NCI-H2081 (cell line): ENCODE measurements around the gene TEAD1.

Source experiments
- DNase-seq, 2 experiments: peaks; one replicate each; lab custom pipeline; 2025; lab: John Stamatoyannopoulos, UW

Gene TEAD1

GRCh38 chr11:12707500-12707880 lies 33.3 kb downstream of the TEAD1 start:
- DNase-seq, result peak; percentile 6 to 54

GRCh38 chr11:12711496-12711895 lies 37.3 kb downstream of the TEAD1 start:
- DNase-seq, result no peak

- DNase-seq, result no peak
Observed at GRCh38 chr11:12712132-12712531, 37.9 kb downstream of the TEAD1 start.

- no peak for DNase-seq
Observed at GRCh38 chr11:12715131-12715530, 40.9 kb downstream of the TEAD1 start.

GRCh38 chr11:12715941-12716340 lies 41.7 kb downstream of the TEAD1 start:
- no peak for DNase-seq

- DNase-seq, result no peak
Observed at GRCh38 chr11:12716816-12717215, 42.6 kb downstream of the TEAD1 start.

- no peak for DNase-seq
Observed at GRCh38 chr11:12717851-12718291, 43.6 kb downstream of the TEAD1 start.

- DNase-seq, result no peak
Observed at GRCh38 chr11:12719221-12719620, 45.0 kb downstream of the TEAD1 start.

- DNase-seq, result peak in 1 of 2 experiments; percentile 59
Observed at GRCh38 chr11:12721816-12722604, 47.8 kb downstream of the TEAD1 start.

- DNase-seq, result no peak
Observed at GRCh38 chr11:12723421-12724300, 49.4 kb downstream of the TEAD1 start.

GRCh38 chr11:12724301-12725054 lies 50.3 kb downstream of the TEAD1 start:
- DNase-seq, result peak; percentile 89 to 95

- no peak for DNase-seq
Observed at GRCh38 chr11:12725055-12725862, 51.0 kb downstream of the TEAD1 start.

- no peak for DNase-seq
Observed at GRCh38 chr11:12725863-12726682, 51.9 kb downstream of the TEAD1 start.

GRCh38 chr11:12727563-12728211 lies 53.5 kb downstream of the TEAD1 start:
- no peak for DNase-seq

GRCh38 chr11:12728417-12728816 lies 54.2 kb downstream of the TEAD1 start:
- no peak for DNase-seq

GRCh38 chr11:12729941-12730340 lies 55.7 kb downstream of the TEAD1 start:
- DNase-seq, result no peak

GRCh38 chr11:12731841-12732336 lies 57.7 kb downstream of the TEAD1 start:
- DNase-seq, result no peak

GRCh38 chr11:12733091-12733490 lies 58.9 kb downstream of the TEAD1 start:
- DNase-seq, result no peak

GRCh38 chr11:12734625-12735024 lies 60.4 kb downstream of the TEAD1 start:
- DNase-seq, result no peak

- DNase-seq, result no peak
Observed at GRCh38 chr11:12735262-12735661, 61.0 kb downstream of the TEAD1 start.
